ENCODE measurements around the gene SH2D2A. TPM values are rescaled to one million over a fixed set of nuclear protein-coding genes. Genes with fewer than 3 reads are reported as not detected.

The SH2D2A gene
- polyA plus RNA-seq, 1 experiment = 0.09 TPM

- H3K27ac ChIP-seq (ENCODE audit: low read depth, low read length) = no peak overlapping the region
- ChIA-PET CTCF (interaction anchor here (0.7 to 1.2 kb wide), 4 partner anchors 9 to 97 kb away, joined by 3 to 7 read pairs (median 4); no protein-coding TSS in a partner anchor), POLR2A (interaction anchor here (1.2 kb wide), 1 partner anchor 28 kb away, joined by 5 read pairs; the partner anchor contains the start of gene ISG20L2)
- DNase-seq (ENCODE audit: low read depth, low spot score) = no peak
- H3K27me3 ChIP-seq (ENCODE audit: control insufficient read depth, insufficient read depth, low read length) = no peaks in the 10 kb centered on the region
- H3K9me3 ChIP-seq (ENCODE audit: control insufficient read depth, insufficient read depth, low read length) = no peaks in the 10 kb centered on the region; the same call in 1 of the 2 replicates
- H3K4me3 ChIP-seq (ENCODE audit: low read depth, low read length) = no peak overlapping the region
- TF ChIP-seq CTCF (IDR thresholded peaks at IDR 0.05; ENCODE audit: low read depth, low read length) = no peak
Observed at GRCh38 chr1:156756355-156756754, 60.3 kb downstream of the SH2D2A start.

Other genes starting within 250 kb of the SH2D2A start
- 6.2 and 6.3 TPM in 2 replicates for gene IQGAP3, start 244.3 kb downstream of the SH2D2A start, polyA plus RNA-seq (2011; rRNA removed)
- gene TTC24, start 237.1 kb downstream of the SH2D2A start, polyA plus RNA-seq (2011; rRNA removed) = not detected in 2 replicates
- gene NAXE, start 225.1 kb downstream of the SH2D2A start, polyA plus RNA-seq (2011; rRNA removed) = 29.9 and 38.7 TPM in 2 replicates
- 23.1 and 27.6 TPM in 2 replicates for gene GPATCH4, start 215.4 kb downstream of the SH2D2A start, polyA plus RNA-seq (2011; rRNA removed)
- gene HAPLN2, start 197.4 kb downstream of the SH2D2A start, polyA plus RNA-seq (2011; rRNA removed) = not detected in 2 replicates
- 0.05 TPM in 1 of 2 replicates, not detected in the other for gene BCAN, start 174.7 kb downstream of the SH2D2A start, polyA plus RNA-seq (2011; rRNA removed)
- 15.7 and 19.2 TPM in 2 replicates for gene NES, start 139.4 kb downstream of the SH2D2A start, polyA plus RNA-seq (2011; rRNA removed)
- 12.8 and 15.5 TPM in 2 replicates for gene CRABP2, start 111.3 kb downstream of the SH2D2A start, polyA plus RNA-seq (2011; rRNA removed)
- 7.9 and 8.3 TPM in 2 replicates for gene METTL25B, start 88.4 kb downstream of the SH2D2A start, polyA plus RNA-seq (2011; rRNA removed)
- 25.6 and 29.1 TPM in 2 replicates for gene ISG20L2, start 88.1 kb downstream of the SH2D2A start, polyA plus RNA-seq (2011; rRNA removed)
- gene MRPL24, start 75.8 kb downstream of the SH2D2A start, polyA plus RNA-seq (2011; rRNA removed) = 65.5 and 80.4 TPM in 2 replicates
- 155 TPM in 2 replicates for gene HDGF, start 65.2 kb downstream of the SH2D2A start, polyA plus RNA-seq (2011; rRNA removed)
- gene PRCC, start 49.3 kb downstream of the SH2D2A start, polyA plus RNA-seq (2011; rRNA removed) = 51.1 and 58.6 TPM in 2 replicates
- gene INSRR, start 42.3 kb upstream of the SH2D2A start, polyA plus RNA-seq (2011; rRNA removed) = not detected in 2 replicates
- gene NTRK1, start 44.0 kb upstream of the SH2D2A start, polyA plus RNA-seq (2011; rRNA removed) = not detected in 2 replicates
- gene PEAR1, start 76.9 kb upstream of the SH2D2A start, polyA plus RNA-seq (2011; rRNA removed) = 14.9 and 16.1 TPM in 2 replicates
- gene LRRC71, start 103.8 kb upstream of the SH2D2A start, polyA plus RNA-seq (2011; rRNA removed) = not detected in 2 replicates
- gene ARHGEF11, start 228.9 kb upstream of the SH2D2A start, polyA plus RNA-seq (2011; rRNA removed) = 14.5 and 14.8 TPM in 2 replicates

All from AG04450 (cell line).